ENCODE data around the gene UNC119. TPM values are rescaled to one million over a fixed set of nuclear protein-coding genes. Genes with fewer than 3 reads are reported as not detected.

Gene UNC119
- total and polyA plus RNA-seq, 12 donors: 26.7 to 80.8 (median 38.8) TPM

DNA sequence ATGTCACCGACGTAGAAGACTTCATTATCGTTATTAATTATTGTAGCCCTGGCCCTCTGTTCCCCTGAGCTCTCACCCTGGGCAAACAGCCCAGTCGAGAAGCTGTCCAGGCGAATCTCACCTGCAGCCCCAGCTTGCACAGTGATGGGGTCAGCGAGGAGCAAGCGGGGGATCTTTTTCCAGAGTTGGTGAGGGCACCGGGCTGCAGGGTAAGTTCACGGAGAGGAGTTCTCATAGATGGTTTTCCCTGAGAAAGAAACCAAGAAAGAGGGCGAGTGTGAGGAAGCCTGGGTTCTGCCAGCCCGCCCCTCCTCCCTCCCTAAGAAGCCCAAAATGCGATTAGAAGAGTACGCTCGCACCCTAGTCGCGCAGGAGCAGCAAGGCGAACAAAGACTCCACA, 46.0 kb upstream of the UNC119 start:
- no peaks in the 10 kb centered on the region for H3K36me3 ChIP-seq (replicated peaks in 1 of 2)
- peaks cover 0 to 19% of the 10 kb centered on the region in 2 donors for H3K4me1 ChIP-seq (replicated peaks in 1 of 2)
- TF ChIP-seq, protein P1, sequence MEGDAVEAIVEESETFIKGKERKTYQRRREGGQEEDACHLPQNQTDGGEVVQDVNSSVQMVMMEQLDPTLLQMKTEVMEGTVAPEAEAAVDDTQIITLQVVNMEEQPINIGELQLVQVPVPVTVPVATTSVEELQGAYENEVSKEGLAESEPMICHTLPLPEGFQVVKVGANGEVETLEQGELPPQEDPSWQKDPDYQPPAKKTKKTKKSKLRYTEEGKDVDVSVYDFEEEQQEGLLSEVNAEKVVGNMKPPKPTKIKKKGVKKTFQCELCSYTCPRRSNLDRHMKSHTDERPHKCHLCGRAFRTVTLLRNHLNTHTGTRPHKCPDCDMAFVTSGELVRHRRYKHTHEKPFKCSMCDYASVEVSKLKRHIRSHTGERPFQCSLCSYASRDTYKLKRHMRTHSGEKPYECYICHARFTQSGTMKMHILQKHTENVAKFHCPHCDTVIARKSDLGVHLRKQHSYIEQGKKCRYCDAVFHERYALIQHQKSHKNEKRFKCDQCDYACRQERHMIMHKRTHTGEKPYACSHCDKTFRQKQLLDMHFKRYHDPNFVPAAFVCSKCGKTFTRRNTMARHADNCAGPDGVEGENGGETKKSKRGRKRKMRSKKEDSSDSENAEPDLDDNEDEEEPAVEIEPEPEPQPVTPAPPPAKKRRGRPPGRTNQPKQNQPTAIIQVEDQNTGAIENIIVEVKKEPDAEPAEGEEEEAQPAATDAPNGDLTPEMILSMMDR (IDR thresholded peaks at IDR 0.05): no peak
- intact Hi-C loops (cut with DNase I): no loop called here
- DNase-seq: peak in 1 of 7 donors; percentile 28
- peak overlapping the region in 2 of 4 donors; percentile 56 to 58 for H3K4me3 ChIP-seq
- WGBS, 4 donors: 3 to 8% (median 5%) methylated on average over 10 to 17 of the region's 17 CpGs
- H3K9me3 ChIP-seq (replicated peaks in 1 of 3): no peaks in the 10 kb centered on the region
- no peaks in the 10 kb centered on the region for H3K27me3 ChIP-seq
- H3K27ac ChIP-seq: peak overlapping the region in 2 of 5 donors; percentile 92 to 98

DNA sequence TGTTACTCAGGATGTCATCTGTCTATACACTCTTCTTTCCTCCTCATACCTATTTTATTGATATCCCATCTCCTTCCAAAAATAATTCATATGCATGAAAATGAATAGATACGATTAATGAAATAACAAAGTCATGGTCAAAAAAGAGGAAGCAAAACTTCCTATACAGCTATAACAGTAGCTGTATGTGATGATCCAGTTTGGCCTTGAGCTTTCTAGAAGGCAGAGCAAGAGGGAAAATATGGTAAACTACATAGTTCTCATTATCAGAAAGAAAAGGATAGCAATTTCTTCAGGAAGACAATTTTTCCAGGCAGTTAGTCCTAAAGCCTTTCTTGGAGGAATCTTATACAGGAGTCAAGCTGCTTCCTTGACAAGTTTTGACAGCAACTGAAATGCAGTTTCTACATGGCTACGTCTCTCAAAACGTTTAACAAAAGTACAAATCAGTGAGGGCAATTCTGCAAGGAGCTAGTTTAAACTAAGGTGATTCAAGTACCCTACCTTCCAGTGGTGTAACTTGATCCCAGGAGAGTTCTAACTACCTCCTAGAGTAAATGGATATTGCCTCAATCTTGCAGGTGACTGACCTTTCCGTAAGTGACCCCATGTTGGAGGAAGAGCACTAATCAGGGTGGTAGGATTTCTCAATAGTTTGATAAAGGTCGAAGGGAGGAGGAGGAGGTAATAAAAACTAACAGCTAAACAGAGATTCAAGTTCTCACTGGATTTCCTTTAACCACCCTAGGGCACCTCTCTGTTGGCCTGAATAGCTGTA, 45.4 kb upstream of the UNC119 start:
- Histone ChIP-seq H3K4me3 (peak overlapping the region in 1 of 4 donors; percentile 56), H3K27me3 (no peaks in the 10 kb centered on the region), H3K9me3 (replicated peaks in 1 of 3) (no peaks in the 10 kb centered on the region), H3K4me1 (replicated peaks in 1 of 2) (peaks cover 0 to 19% of the 10 kb centered on the region in 2 donors), H3K36me3 (replicated peaks in 1 of 2) (no peaks in the 10 kb centered on the region), H3K27ac (peak overlapping the region in 1 of 5 donors; percentile 98)
- no peak for DNase-seq
- TF ChIP-seq, protein P1 (IDR thresholded peaks at IDR 0.05): no peak
- WGBS, 4 donors: 29 to 46% (median 38%) methylated on average over 5 of the region's 5 CpGs
- intact Hi-C loops (cut with DNase I): no loop called here

DNA sequence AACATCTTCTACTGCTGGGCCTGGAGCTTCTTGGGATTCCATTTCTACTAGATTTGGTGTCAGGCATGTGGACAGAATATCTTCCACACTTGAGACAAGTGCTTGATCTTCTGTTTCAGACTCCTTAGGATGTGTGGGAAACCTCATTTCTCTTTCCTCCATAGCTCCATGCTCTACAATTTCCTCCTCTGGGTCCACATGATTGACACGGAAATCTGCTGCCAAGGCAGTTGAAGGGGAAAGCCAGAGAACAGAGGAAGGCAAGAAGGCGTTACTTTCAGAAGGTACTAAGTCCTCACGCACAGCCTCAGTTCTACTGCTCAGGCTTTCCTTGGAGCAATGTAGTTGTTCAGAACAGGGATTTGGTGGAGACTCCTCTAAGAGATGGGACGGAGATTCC, 39.8 kb upstream of the UNC119 start:
- TF ChIP-seq POLR2A (IDR thresholded peaks at IDR 0.05): no peak
- TF ChIP-seq, protein P1 (IDR thresholded peaks at IDR 0.05): no peak
- intact Hi-C loops (cut with DNase I): no loop called here
- Histone ChIP-seq H3K4me1 (replicated peaks in 1 of 2) (no peaks in the 10 kb centered on the region), H3K9me3 (replicated peaks in 1 of 3) (no peaks in the 10 kb centered on the region), H3K36me3 (replicated peaks in 1 of 2) (peaks cover 0 to 4% of the 10 kb centered on the region in 2 donors), H3K27me3 (no peaks in the 10 kb centered on the region), H3K4me3 (no peak overlapping the region), H3K27ac (no peak overlapping the region)
- WGBS, 4 donors: 92 to 96% (median 95%) methylated on average over 4 of the region's 4 CpGs
- DNase-seq: no peak

DNA sequence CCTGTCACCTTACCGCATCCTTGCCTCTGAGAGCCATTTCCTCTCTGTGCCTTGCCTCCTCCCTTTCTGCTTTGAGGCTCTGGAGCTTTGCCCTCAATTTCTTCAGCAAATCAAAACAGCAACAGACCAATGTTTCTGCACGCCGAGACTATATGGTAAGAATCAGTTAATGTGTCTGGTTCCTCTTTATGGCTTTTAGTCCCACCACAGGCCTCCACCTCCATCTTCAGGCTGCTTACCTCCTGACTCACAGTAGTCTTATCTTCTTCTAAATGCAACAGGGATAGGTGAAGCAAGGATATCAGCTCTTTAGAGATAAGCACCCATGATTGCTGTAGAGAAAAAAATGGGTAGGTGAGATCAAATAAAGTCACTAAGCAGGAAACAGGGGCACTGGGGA, 33.4 kb upstream of the UNC119 start:
- Histone ChIP-seq H3K27ac (no peak overlapping the region), H3K27me3 (no peaks in the 10 kb centered on the region), H3K36me3 (replicated peaks in 1 of 2) (peaks cover 0 to 21% of the 10 kb centered on the region in 2 donors), H3K4me1 (replicated peaks in 1 of 2) (no peaks in the 10 kb centered on the region), H3K9me3 (replicated peaks in 1 of 3) (no peaks in the 10 kb centered on the region), H3K4me3 (no peak overlapping the region)
- intact Hi-C loops (cut with DNase I): no loop called here
- no peak for DNase-seq
- WGBS, 4 donors: 89 to 95% (median 95%) methylated on average over 3 of the region's 3 CpGs
- no peak for TF ChIP-seq POLR2A (IDR thresholded peaks at IDR 0.05)
- TF ChIP-seq, protein P1 (IDR thresholded peaks at IDR 0.05): no peak

Data from adrenal gland (tissue), 12 donors.